D341Med (cell line): ENCODE data around the gene IL4.
"Not testable (repeated sequence)": the region's sequence is repeated elsewhere in the genome, so short reads cannot be mapped to it uniquely, and the experiment has no call there.

ENCODE experiments used
- DNase-seq: peaks from one replicate; pipeline ENCODE4 v3.0.0; 2012; ENCODE audit warnings: low spot score

The IL4 gene

GRCh38 chr5:132673939-132674630 is at the start of gene IL4:
IL4 (plus strand) TSS chr5:132673989; CDS start chr5:132674051, 62 bp downstream.
- DNase-seq: no peak

DNA sequence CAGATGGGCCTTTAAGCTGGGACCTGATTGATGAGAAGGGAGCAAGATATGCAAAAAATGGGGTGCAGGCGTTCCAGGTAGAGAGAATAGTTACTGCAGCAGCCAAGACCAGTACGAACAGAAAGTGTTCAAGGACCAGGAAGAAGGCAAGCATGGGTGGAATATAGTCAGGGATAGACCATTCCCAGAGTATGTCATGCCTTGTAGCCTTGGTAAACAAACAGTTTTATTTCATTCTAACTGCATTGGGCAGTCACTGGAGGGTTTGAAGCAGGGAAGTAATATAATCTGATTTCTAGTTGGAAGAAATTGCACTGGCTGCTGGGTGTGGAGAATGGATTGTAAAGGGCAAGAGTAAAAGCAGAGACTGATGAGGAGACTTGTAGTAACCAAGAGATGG is 46.3 kb upstream of the IL4 start:
- no peak for DNase-seq

GRCh38 chr5:132628814-132629213 is 45.0 kb upstream of the IL4 start:
- DNase-seq: no peak

- peak; percentile 22 for DNase-seq
Measured at GRCh38 chr5:132629230-132629944, 44.4 kb upstream of the IL4 start.

DNA sequence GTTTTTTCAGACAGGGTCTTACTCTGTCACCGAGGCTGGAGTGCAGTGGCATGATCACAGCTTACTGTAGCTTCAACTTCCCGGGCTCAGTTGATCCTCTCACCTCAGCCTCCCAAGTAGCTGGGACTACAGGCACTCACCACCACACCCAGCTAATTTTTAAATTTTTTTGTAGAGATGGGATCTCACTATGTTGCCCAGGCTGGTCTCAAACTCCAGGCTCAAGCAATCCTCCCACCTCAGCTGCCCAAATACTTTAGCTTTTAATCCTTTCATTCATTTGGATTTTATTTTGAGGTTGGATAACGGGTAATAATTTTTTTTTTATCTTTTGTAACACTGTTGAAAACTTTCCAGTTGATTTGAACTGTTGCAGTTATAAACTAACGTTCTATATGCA is 40.2 kb upstream of the IL4 start:
- DNase-seq: not testable (repeated sequence)

GRCh38 chr5:132635873-132636272 is 37.9 kb upstream of the IL4 start:
- no peak for DNase-seq

- no peak for DNase-seq
Measured at GRCh38 chr5:132637241-132637640, 36.5 kb upstream of the IL4 start.

DNA sequence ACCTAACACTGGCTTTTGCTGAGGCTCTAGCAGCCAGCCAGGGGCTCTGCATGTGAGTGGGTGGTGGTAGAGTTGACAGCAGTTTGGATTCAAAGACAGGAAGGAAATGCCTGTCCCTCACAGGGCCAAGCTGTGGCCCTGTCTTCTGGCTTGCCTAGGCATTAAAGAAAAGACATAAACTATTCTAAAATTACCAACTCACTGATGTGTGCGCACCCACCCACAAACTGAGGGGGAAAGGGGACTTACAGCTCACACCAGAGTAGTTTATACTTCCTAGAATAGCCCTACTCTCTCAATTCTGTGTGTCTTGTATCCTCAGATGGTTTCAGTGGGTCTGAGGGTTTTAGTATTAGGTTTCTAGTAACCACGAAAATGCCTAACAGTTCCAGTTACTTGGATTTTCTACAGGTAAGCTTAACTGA is 34.1 kb upstream of the IL4 start:
- DNase-seq: no peak

DNA sequence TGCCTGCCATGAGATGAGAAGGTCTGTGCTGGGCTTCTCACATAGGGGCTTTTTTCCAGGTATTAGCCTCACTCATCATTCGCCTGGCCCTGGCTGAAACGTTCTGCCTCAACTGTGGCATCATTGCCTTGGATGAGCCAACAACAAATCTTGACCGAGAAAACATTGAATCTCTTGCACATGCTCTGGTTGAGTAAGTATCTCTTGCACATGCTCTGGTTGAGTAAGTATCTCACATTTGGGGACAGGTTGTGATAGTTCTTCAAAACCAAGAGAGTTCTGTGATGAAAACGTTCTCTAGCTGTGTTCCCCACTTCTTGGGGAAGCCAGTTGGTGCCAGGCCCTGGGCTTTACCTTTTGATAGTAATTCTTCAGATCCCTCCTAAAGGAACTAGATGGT is 33.2 kb upstream of the IL4 start:
- DNase-seq: no peak

DNA sequence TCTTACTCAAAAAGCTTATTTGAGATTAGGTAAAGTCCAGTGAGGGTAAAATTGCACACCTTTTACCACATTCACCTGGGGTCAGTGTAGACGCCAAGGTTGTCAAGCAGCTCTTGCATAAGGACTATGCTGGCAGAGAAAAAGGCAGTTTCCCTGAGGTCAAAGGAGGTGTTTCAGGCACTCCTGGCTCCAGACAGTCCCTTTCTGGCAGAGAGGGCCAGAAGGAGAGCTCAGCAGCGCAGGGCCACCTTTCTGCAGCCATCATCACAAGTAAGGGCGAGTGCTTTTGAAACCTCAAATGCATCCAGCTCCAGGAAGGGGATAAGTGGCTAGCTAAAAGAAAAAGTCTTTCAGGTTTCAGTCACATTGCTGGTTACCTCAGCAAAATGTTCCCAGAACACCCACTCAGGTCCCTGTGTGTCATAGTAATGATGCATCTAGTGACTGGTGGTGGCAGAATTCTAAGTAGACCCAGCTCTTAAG is 32.5 kb upstream of the IL4 start:
- no peak for DNase-seq

- no peak for DNase-seq
Measured at GRCh38 chr5:132641841-132642240, 31.9 kb upstream of the IL4 start.

GRCh38 chr5:132644177-132644576 is 29.6 kb upstream of the IL4 start:
- no peak for DNase-seq

GRCh38 chr5:132646583-132647266 is 27.1 kb upstream of the IL4 start:
- no peak for DNase-seq

GRCh38 chr5:132647473-132647872 is 26.3 kb upstream of the IL4 start:
- DNase-seq: no peak

GRCh38 chr5:132648355-132648754 is 25.4 kb upstream of the IL4 start:
- DNase-seq: no peak

GRCh38 chr5:132651838-132652469 is 21.8 kb upstream of the IL4 start:
- no peak for DNase-seq

DNA sequence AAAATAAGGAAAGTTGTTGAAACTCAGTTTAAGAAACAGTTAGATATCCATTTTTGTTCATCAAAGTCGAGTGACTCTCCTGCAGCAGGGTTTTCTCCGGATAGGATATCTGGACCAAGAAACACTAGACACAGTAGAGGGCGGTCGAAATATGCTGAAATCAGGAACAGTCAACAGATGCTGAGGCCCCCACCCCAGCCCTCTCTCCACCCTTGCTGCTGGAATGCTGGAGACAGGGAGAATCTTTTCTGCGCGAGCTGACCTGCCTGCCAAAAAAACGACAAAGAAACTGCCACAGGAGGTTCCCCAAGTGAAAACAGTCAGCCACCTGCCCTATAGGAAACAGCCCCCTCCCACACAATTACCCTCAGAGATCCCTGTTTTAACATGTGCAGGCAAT is 20.1 kb upstream of the IL4 start:
- DNase-seq: no peak

DNA sequence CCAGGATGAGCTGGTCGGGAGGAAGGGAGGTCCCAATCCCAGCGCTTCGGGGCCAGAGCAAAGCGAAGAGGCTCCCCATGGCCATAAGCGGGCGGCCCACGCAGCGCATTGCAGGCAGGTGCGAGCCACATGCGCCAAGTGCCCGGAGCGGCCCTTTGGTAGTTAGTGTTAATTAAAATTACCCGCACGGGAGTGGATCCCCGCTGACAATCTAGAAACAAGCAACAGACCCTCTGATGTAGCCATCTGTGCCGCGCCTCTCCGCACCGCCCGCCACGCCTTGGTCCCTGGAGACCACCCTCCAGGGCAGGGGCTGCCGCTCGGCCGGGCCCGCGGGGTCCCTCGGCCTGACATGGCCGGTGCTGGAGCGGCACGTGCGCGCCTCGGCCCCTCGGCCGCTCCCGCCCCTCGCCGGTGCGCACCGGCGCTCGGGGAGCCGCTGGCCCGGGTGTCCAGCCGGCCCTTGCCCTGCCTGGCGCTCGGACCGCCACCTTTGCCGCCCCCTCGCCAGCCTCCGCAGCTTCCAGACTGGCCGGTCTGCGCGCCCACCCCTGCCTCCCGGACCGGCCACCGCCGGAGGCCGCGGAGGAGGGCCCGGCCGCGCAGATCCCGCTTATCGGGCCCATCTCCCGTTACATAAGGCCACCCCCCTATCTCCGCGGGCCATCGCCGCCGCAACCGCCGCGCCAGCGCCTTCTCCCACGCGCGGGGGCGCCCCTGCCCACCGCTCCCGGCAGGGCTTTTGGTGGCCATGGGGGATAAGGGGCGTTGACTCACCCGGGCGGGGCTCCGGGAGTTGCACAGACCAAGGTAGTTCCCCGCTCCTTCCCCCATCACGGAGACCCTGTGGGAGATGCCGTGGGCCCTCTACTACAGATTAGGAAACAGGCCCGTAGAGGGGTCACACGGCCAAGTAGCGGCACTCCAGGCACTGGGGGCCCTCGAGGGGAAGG is 17.7 kb upstream of the IL4 start:
- no peak for DNase-seq

DNA sequence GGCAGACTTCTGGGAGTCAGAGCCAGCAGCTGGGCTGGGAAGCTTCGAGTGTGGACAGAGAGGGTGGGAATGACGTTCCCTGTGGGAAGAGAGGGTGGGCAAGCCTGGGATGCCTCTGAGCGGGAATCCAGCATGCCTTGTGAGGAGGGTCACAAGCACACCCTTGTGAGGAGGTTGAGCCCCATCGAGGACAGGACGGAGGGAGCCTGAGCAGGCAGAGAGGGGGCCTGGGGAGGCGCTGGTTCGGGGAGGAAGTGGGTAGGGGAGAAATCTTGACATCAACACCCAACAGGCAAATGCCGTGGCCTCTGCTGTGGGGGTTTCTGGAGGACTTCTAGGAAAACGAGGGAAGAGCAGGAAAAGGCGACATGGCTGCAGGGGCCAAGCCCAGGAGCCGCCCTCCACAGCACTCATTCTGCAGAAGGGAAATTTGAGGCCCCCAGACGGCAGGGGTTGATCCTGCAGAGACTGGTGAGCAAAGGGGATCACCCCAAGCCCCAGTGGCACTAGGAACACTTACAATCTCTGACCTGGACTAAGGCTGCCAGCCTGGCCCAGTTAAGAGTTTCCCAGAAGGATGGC is 16.9 kb upstream of the IL4 start:
- DNase-seq: no peak

DNA sequence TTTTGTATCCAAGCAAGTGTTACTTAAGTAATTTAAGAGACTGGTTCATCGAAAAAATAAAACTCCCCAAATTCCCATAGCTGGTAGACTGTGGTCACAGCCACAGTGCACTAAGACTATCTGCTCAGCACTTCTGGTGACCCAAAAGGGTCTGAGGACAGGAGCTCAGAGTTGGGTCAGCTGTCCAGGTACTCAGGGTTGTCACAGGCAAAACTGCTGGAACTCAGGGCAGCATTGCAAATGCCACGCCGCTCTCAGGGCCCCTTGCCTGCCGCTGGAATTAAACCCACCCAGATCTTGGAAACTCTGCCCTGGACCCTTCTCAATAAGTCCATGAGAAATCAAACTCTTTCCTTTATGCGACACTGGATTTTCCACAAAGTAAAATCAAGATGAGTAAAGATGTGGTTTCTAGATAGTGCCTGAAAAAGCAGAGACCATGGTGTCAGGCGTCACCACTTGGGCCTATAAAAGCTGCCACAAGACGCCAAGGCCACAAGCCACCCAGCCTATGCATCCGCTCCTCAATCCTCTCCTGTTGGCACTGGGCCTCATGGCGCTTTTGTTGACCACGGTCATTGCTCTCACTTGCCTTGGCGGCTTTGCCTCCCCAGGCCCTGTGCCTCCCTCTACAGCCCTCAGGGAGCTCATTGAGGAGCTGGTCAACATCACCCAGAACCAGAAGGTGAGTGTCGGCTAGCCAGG is 16.0 kb upstream of the IL4 start, which contains the start of gene IL13:
IL13 (plus strand) TSS at position 498 of the 705 bp plus-strand sequence; CDS start at position 512, 14 bp downstream.
- no peak for DNase-seq
